Measurements from ENCODE around the gene AZU1.
A peak's percentile ranks its signal among the peaks of the same experiment; 100 is the strongest.

DNA sequence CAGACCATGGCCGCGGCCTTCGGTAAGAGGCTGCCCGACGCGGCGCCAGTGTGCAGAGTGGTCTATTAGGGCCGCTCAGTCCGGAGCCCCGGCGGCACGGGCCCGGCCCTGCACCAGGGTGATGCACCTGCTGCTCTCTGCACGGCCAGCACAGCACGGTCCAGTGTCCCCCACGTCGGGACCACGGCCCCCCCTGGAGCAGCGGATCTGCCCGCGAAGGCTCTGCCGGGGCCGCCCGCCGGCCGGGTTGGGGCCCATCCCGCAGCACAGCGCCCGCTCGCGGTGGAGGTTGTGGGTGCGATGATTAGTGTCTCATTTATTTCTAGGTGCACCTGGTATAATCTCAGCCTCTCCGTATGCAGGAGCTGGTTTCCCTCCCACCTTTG, 22.5 kb upstream of the AZU1 start:
- TF ChIP-seq, protein P1, sequence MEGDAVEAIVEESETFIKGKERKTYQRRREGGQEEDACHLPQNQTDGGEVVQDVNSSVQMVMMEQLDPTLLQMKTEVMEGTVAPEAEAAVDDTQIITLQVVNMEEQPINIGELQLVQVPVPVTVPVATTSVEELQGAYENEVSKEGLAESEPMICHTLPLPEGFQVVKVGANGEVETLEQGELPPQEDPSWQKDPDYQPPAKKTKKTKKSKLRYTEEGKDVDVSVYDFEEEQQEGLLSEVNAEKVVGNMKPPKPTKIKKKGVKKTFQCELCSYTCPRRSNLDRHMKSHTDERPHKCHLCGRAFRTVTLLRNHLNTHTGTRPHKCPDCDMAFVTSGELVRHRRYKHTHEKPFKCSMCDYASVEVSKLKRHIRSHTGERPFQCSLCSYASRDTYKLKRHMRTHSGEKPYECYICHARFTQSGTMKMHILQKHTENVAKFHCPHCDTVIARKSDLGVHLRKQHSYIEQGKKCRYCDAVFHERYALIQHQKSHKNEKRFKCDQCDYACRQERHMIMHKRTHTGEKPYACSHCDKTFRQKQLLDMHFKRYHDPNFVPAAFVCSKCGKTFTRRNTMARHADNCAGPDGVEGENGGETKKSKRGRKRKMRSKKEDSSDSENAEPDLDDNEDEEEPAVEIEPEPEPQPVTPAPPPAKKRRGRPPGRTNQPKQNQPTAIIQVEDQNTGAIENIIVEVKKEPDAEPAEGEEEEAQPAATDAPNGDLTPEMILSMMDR (IDR thresholded peaks at IDR 0.05): peak in 1 of 6 experiments; percentile 26
- no peak for TF ChIP-seq POLR2A (IDR thresholded peaks at IDR 0.05)
